SW 1271 (cell line): ENCODE results near the gene KLF13.

Experiments used
- DNase-seq, 2 experiments: peaks; one replicate each; lab custom pipeline; 2025; lab: John Stamatoyannopoulos, UW

KLF13 gene

GRCh38 chr15:31364301-31365031 is 37.8 kb downstream of the KLF13 start:
- no peak for DNase-seq

DNA sequence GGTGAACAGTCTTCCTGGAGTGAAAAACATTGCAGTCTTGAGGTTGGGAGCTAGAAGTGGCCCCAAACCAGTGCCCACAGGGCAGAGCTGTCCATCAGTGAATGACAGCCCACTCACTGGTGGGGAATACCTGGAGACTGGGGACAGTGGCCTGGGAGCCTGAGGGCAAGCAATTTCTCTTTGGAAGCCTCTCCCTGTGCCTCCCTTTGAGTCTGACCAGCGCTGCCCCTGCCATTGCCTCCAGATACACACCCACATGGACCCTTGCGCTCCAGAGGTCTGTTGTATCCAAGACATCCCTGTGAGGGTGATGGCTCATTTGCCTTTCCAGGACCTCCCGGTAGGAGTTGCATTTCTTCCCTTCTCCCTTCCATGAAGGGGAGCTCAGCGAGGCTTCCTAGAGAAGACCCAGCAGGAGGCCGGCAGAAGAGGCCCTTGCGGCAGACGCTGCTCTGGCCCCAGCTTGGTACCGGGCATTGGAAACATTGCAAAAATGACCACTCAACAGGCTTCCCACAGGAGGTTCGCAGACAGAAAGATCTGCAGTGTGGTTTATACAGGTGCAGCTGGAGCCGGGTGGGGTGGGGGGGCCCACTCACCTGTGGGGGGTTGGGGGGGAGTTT is 38.5 kb downstream of the KLF13 start:
- DNase-seq = no peak

DNA sequence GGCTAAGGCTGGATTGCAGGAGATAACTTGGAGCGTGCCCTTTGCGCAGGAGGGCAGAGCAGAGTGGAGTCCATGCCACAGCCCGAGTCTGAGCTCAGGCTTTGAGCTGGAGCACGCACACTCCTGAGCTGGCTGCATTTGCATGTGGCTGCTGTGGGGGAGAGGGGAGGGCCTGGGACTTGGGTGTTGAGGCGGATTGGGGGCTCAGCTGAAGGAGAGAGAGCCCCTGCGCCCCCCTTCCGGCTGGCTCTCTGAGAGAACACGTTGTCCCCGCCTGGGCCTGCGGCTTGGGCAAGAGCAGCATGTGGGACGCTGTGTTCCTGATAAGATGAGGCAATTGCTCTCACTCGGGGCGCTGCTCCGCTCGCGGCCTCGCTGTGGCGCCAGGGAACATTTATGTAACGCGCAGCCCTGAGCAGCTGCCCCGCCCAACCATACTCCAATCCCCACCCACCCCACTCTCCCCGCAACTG is 39.1 kb downstream of the KLF13 start:
- DNase-seq = no peak

DNA sequence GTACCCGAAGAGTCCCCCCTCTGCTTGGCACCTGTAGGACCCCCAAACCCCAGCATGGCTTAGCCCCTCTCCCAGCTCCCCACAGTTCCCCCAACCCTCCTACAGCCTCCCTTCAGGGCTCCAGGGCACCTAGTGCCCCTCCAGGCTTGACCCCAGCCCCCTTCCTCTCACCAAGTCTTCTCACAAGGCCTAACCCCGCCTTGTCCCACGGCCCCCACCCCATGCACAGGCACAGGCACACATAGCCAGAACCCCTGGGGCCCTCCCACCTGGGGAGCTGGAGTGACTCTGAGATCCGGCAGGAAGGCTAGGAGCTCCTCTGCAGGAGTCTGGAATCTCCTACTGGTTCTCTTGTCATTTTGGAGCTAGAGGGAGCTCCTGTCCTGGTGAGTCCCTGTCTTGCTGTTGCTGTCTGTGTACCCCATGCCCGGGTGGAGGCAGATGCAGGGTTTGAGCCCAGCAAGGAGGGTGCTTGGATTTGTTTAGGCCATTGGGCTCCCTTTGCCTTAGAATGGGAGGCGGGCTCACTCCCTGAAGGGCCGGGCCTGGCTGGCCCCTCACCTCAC is 39.6 kb downstream of the KLF13 start:
- no peak for DNase-seq

DNA sequence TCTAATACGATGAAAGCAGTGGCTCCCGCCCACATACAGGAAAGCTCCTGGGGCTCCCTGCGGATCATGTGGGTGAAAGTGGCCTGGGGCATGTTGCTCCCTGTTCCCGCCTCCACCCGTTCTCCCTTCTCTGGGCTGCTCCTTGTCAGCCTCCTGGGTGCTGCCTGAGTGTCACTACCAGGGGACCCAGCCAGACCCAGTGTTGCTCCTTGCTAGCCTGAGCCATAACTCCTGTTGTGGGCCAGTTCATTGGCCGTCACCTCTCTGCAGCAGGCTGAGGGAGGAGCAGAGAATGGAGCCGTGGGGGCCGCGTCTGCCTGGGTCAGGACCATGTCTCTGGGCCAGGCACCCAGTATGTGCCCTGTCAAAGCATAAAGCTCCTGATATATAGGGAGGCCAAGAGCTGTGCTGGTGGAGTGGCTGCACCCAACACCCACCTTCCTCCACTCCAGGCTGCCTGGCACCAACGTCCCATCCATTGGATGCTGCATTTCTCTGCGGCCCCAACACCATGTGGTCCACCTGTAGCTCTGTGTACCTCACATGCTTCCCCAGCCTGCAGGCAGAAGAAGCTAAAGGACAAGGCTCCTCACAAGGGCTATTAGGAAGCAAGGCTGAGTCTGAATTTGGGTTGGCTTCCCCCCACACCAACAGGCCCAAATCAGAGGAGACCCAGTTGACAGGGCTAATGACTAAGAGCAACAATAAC is 40.5 kb downstream of the KLF13 start:
- DNase-seq = no peak

DNA sequence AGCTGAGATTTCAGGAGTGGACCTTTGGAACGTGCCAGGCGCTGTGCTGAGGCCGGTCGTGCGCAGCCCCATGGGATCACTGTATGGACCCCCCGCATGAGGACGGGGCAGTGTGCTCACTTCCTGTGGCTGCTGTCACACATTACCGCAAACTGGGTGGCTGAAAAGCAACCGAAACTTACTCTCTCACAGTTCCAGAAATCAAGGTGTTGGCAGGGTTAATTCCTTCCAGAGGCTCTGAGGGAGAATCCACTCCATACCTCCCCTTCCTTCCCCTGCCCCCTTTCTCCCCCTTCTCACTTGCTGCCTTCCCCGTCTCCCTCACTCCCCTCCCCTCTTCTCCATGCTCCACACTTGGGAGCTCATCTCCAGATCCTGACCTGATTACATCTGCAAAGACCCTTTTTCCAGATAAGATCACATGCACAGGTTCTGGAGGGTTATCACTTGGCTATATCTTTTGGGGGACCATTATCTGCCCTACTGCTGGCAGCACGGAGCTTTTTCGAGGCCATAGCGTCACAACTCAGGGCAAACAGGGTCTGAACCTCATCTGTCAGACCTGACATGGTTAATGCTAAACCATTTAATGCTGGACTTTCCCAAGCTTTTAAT is 41.2 kb downstream of the KLF13 start:
- no peak for DNase-seq

DNA sequence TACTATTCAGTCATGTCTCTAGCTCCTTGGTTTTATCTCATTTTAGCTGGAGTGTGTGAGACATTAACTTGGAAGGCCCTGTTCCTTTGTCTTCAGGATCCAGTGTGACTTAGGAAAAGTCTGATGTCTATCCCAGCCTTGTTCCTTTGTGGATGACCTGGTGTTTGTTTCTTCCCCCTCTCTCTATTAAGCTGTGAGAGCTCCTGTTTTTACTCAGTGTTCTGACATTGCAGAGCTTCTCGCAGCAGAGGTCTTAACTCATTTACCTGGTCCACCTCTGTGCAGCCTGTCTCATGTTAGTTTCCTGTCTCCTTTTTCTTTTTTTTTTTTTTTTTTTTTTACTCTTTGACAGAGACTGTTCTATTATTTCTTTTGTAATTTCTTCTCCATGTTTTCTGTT is 43.1 kb downstream of the KLF13 start:
- DNase-seq = no peak

DNA sequence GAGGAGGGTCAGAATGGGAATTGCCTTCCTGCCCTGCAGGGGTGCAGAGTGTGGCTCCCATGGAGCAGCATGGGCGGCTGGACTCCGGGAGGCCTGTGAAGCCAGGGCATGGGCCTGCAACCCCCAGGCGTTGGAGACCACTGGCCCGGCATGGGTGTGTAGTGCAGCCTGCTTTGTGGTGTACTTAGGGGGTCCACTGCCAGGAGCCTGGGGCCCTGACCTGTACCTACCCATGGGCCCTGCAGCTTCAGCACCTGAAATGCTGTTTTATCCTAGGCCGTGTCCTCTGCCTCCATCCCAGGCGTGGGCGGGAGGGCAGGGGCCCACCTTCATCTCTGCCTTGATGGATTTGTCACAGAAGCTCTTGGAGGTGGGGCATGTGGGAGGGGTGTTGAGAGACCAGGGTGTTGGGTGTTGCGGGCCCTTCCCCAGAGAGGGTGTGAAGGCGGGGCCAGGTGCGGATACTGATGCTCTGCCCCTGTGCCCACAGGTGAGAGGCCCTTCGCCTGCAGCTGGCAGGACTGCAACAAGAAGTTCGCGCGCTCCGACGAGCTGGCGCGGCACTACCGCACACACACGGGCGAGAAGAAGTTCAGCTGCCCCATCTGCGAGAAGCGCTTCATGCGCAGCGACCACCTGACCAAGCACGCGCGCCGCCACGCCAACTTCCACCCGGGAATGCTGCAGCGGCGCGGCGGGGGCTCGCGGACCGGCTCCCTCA is 45.0 kb downstream of the KLF13 start:
- DNase-seq = no peak

- DNase-seq = no peak
Observed at GRCh38 chr15:31372635-31373091, 46.0 kb downstream of the KLF13 start.

GRCh38 chr15:31373096-31373865 is 46.6 kb downstream of the KLF13 start:
- no peak for DNase-seq

GRCh38 chr15:31373970-31374369 is 47.3 kb downstream of the KLF13 start:
- no peak for DNase-seq

GRCh38 chr15:31374489-31374888 is 47.9 kb downstream of the KLF13 start:
- no peak for DNase-seq

GRCh38 chr15:31374986-31375385 is 48.4 kb downstream of the KLF13 start:
- no peak for DNase-seq

GRCh38 chr15:31375772-31376171 is 49.1 kb downstream of the KLF13 start:
- DNase-seq = no peak

- DNase-seq = no peak
Observed at GRCh38 chr15:31376511-31376910, 49.9 kb downstream of the KLF13 start.

- DNase-seq = no peak
Observed at GRCh38 chr15:31377030-31377429, 50.4 kb downstream of the KLF13 start.

DNA sequence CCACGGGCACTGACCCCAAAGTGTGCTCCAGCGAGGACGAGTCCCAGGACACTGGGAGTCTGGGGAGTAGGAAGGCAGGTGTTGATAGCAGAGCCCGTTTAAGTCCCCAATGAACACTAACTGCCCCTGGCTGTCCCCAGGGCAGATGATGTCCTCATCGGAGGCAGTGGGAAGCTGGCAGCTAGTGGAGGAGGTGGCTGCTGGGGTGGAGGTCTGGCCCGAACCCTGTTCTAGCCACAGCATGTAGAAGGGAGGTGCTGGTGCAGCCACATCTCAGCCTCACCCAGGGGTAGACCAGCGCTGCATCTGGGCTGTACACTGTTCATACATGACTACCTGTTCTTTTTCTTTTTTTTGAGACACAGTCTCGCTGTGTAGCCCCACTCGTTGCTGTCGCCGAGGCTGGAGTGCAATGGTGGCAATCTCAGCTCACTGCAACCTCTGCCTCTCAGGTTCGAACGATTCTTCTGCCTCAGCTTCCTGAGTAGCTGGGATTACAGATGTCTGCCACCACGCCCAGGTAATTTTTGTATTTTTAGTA is 51.8 kb downstream of the KLF13 start:
- no peak for DNase-seq

DNA sequence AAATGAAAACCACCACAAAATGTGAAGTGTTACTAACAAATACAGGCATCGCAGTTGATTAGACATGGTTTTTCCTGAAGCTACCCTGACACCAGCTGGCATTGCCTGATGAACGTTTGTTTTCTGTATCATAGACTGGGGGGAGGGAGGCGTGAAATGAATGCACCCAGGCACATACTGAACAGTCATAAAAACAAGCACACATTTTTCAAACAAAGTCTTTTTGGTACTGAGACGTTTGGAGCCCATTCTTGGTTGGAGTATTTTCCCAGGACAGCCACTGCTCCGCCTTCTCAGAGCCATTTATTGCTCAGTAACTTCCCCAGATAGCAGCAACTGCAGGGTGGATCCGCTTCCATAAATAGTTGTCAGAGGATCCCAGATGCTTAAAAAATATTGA is 52.4 kb downstream of the KLF13 start:
- DNase-seq = no peak

DNA sequence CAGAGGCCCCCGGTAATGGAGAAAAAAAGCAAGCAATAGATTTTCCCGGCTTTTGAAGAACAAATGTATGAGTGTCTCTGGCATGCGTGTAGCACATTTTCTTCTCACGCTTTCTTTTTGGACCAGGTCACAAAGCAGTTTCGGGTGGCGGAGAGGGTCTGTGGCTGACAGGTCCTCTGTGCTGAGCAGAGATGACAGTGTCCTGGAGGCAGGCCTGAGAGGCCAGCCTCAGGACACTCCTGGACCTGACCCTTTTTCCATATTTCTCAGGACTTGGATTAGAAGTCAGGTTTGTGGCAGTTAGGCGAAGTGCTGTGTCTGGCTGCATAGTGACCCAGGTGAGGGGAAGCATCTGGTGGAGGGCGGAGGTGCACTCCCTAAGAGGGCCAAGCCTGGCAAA is 52.9 kb downstream of the KLF13 start:
- DNase-seq = no peak
